Erythroblast (primary cell): ENCODE results near the gene PLCL1.

Source experiments
- GATA1 ChIP-seq: IDR thresholded peaks from 2 replicates; pipeline ENCODE4 v1.6.1; 2011; ENCODE audit warnings: low read depth, mild to moderate bottlenecking, control low read depth, low read length, moderate library complexity
- POLR2A ChIP-seq: IDR thresholded peaks from 2 replicates; pipeline ENCODE4 v1.6.1; 2011; ENCODE audit warnings: mild to moderate bottlenecking, low read length

DNA sequence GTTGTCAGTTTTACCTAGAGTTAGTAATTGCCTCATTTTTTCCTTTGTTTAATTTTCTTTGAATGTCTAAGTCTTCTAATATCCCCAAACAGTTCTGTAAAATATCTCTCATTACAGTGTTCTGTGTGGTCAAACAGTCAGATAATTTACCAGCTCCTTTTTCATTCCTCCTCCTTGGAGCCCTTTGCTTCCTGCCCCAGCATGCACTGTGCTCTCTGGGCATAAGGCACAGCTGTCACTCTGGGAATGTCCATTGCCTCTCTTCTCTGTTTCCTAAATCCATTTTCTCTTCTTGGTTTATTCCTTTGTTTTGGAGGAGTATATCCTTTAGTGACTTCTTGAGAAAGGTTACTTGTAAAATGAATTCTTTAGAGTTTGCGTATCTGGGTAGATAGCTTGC, 139.3 kb downstream of the PLCL1 start:
- TF ChIP-seq POLR2A (no peak), GATA1 (no peak)
